Mesenchymal stem cell (in vitro differentiated cells and primary cell): ENCODE measurements around the gene CD86.
"Not testable (repeated sequence)": the region's sequence is repeated elsewhere in the genome, so short reads cannot be mapped to it uniquely, and the experiment has no call there.

ENCODE experiments used
- DNase-seq: peaks from one replicate; pipeline ENCODE4 v3.0.0-alpha.2; 2013
- H2AFZ ChIP-seq: one replicate; pipeline ENCODE4 v1.6.1; 2013; ENCODE audit warnings: low read depth, mild to moderate bottlenecking, control low read depth, inconsistent platforms, low read length, moderate library complexity
- H2AK5ac ChIP-seq: 2 replicates; pipeline ENCODE4 v1.6.1; 2013; ENCODE audit warnings: low read length, moderate library complexity, mild to moderate bottlenecking, inconsistent platforms; ENCODE audit not compliant: severe bottlenecking
- H2BK120ac ChIP-seq: one replicate; pipeline ENCODE4 v1.6.1; 2013; ENCODE audit warnings: low read depth, mild to moderate bottlenecking, inconsistent platforms, low read length, moderate library complexity
- H2BK12ac ChIP-seq, 2 experiments: one replicate each; pipeline ENCODE4 v1.6.1; 2013; ENCODE audit warnings: inconsistent platforms in 2 of 2, low read length in 2 of 2, mild to moderate bottlenecking in 2 of 2, moderate library complexity in 2 of 2, control low read depth in 1 of 2
- H2BK15ac ChIP-seq: one replicate; pipeline ENCODE4 v1.6.1; 2013; ENCODE audit warnings: mild to moderate bottlenecking, low read depth, inconsistent platforms; ENCODE audit not compliant: poor library complexity, severe bottlenecking
- H2BK5ac ChIP-seq: 2 replicates; pipeline ENCODE4 v1.6.1; 2013; ENCODE audit warnings: low read depth, mild to moderate bottlenecking, low read length, control low read depth, inconsistent platforms; ENCODE audit not compliant: poor library complexity, severe bottlenecking
- H3K14ac ChIP-seq, 2 experiments: one replicate each; pipeline ENCODE4 v1.6.1; 2013; ENCODE audit warnings: inconsistent platforms in 2 of 2, low read length in 2 of 2, control low read depth in 1 of 2, mild to moderate bottlenecking in 1 of 2, moderate library complexity in 1 of 2
- H3K18ac ChIP-seq, 2 experiments: one replicate each; pipeline ENCODE4 v1.6.1; 2013; ENCODE audit warnings: inconsistent platforms in 2 of 2, low read length in 2 of 2, control low read depth in 1 of 2, low read depth in 1 of 2, mild to moderate bottlenecking in 1 of 2
- H3K23ac ChIP-seq, 2 experiments: one replicate each; pipeline ENCODE4 v1.6.1; 2013; ENCODE audit warnings: inconsistent platforms in 2 of 2, low read length in 2 of 2, mild to moderate bottlenecking in 2 of 2, moderate library complexity in 2 of 2, control low read depth in 1 of 2
- H3K27ac ChIP-seq: 2 replicates; pipeline ENCODE4 v1.5.1; 2013; ENCODE audit warnings: mild to moderate bottlenecking, moderate library complexity, low read length, control low read depth, inconsistent platforms; ENCODE audit not compliant: poor library complexity, severe bottlenecking
- H3K27me3 ChIP-seq, 2 experiments: 2 replicates each; pipeline versions ENCODE4 v1.6.1 to v1.7.0; 2013; ENCODE audit warnings: low read length in 2 of 2, mild to moderate bottlenecking in 2 of 2, moderate library complexity in 2 of 2, control low read depth in 1 of 2, inconsistent platforms in 1 of 2; ENCODE audit not compliant: control insufficient read depth in 1 of 2, insufficient read depth in 1 of 2
- H3K36me3 ChIP-seq, 2 experiments: 2 replicates each; pipeline versions ENCODE4 v1.6.1 to v1.7.0; 2013; ENCODE audit warnings: low read length in 2 of 2, control low read depth in 1 of 2, inconsistent platforms in 1 of 2, low read depth in 1 of 2, mild to moderate bottlenecking in 1 of 2; ENCODE audit not compliant: insufficient read depth in 2 of 2, control insufficient read depth in 1 of 2
- H3K4ac ChIP-seq, 2 experiments: one replicate each; pipeline ENCODE4 v1.6.1; 2013; ENCODE audit warnings: inconsistent platforms in 2 of 2, low read length in 2 of 2, mild to moderate bottlenecking in 2 of 2, moderate library complexity in 2 of 2, control low read depth in 1 of 2, low read depth in 1 of 2
- H3K4me1 ChIP-seq: 2 replicates; pipeline ENCODE4 v1.6.1; 2013; ENCODE audit warnings: low read depth, low read length, control low read depth; ENCODE audit not compliant: control insufficient read depth, insufficient read depth
- H3K4me2 ChIP-seq: 2 replicates; pipeline ENCODE4 v1.6.1; 2013; ENCODE audit warnings: low read length, mild to moderate bottlenecking, inconsistent platforms; ENCODE audit not compliant: poor library complexity, severe bottlenecking
- H3K4me3 ChIP-seq, 2 experiments: 2 replicates each; pipeline versions ENCODE4 v1.5.1 to v1.7.0; 2013; ENCODE audit warnings: low read length in 2 of 2, mild to moderate bottlenecking in 2 of 2, control low read depth in 1 of 2, low read depth in 1 of 2; ENCODE audit not compliant: insufficient read depth in 1 of 2
- H3K79me1 ChIP-seq: replicated peaks from 2 replicates; pipeline ENCODE4 v1.6.1; 2013; ENCODE audit warnings: mild to moderate bottlenecking, control low read depth, low read length, inconsistent platforms; ENCODE audit not compliant: poor library complexity, severe bottlenecking
- H3K9ac ChIP-seq: 2 replicates; pipeline ENCODE4 v1.7.0; 2013; ENCODE audit warnings: mild to moderate bottlenecking, low read length, moderate library complexity
- H3K9me3 ChIP-seq: 2 replicates; pipeline ENCODE4 v1.7.0; 2013; ENCODE audit warnings: mild to moderate bottlenecking, low read length; ENCODE audit not compliant: control insufficient read depth
- H4K8ac ChIP-seq: one replicate; pipeline ENCODE4 v1.6.1; 2013; ENCODE audit warnings: inconsistent platforms, mild to moderate bottlenecking, low read length, moderate library complexity
- H4K91ac ChIP-seq: one replicate; pipeline ENCODE4 v1.6.1; 2013; ENCODE audit warnings: mild to moderate bottlenecking, low read length, inconsistent platforms
- WGBS: methylation state at CpG from one replicate; pipeline ENCODE4 v1.1.7; 2013; ENCODE audit warnings: mixed read lengths; 5-methylcytosine and 5-hydroxymethylcytosine counted together

CD86 gene

GRCh38 chr3:122032531-122032930 lies 22.6 kb upstream of the CD86 start:
- no peak overlapping the region for H3K14ac ChIP-seq
- no peak overlapping the region for H3K4me3 ChIP-seq
- no peak overlapping the region for H2BK15ac ChIP-seq
- no peak overlapping the region for H2AFZ ChIP-seq
- H4K8ac ChIP-seq, result no peak overlapping the region
- H3K23ac ChIP-seq, result no peak overlapping the region
- no peaks in the 10 kb centered on the region for H3K4me1 ChIP-seq
- no peak overlapping the region for H2AK5ac ChIP-seq
- H4K91ac ChIP-seq, result no peak overlapping the region
- no peaks in the 10 kb centered on the region for H3K36me3 ChIP-seq
- H3K4me2 ChIP-seq, result no peak overlapping the region
- H3K79me1 ChIP-seq, result no peaks in the 10 kb centered on the region
- H3K27ac ChIP-seq, result no peak overlapping the region
- H2BK5ac ChIP-seq, result no peak overlapping the region
- no peaks in the 10 kb centered on the region for H3K27me3 ChIP-seq
- no peak for DNase-seq
- no peak overlapping the region for H3K18ac ChIP-seq
- H3K9me3 ChIP-seq, result peaks cover 3% of the 10 kb centered on the region
- H2BK120ac ChIP-seq, result no peak overlapping the region
- H2BK12ac ChIP-seq, result no peak overlapping the region
- H3K9ac ChIP-seq, result no peak overlapping the region
- no peak overlapping the region for H3K4ac ChIP-seq
- 100% methylated on average over 1 of the region's 1 CpG for WGBS

GRCh38 chr3:122033023-122033422 lies 22.1 kb upstream of the CD86 start:
- H3K27ac ChIP-seq, result no peak overlapping the region

DNA sequence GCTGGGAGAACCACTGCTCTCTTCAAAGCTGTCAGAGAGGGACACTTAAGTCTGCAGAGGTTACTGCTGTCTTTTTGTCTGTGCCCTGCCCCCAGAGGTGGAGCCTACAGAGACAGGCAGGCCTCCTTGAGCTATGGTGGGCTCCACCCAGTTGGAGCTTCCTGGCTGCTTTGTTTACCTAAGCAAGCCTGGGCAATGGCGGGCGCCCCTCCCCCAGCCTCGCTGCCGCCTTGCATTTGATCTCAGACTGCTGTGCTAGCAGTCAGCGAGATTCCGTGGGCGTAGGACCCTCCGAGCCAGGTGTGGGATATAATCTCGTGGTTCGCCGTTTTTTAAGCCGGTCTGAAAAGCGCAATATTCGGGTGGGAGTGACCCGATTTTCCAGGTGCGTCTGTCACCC lies 7.9 kb upstream of the CD86 start:
- H3K4ac ChIP-seq, H2BK5ac ChIP-seq, H2BK12ac ChIP-seq, H3K23ac ChIP-seq, H3K27me3 ChIP-seq, H3K4me3 ChIP-seq, H4K8ac ChIP-seq, DNase-seq, H2AK5ac ChIP-seq, H2AFZ ChIP-seq, H3K9ac ChIP-seq, H2BK120ac ChIP-seq, H3K36me3 ChIP-seq, H3K79me1 ChIP-seq, H3K4me1 ChIP-seq, H2BK15ac ChIP-seq, H3K27ac ChIP-seq, H3K18ac ChIP-seq, H3K4me2 ChIP-seq, H4K91ac ChIP-seq, H3K14ac ChIP-seq: not testable (repeated sequence)
- WGBS, result 50% methylated on average over 2 of the region's 16 CpGs
- peaks cover 11% of the 10 kb centered on the region for H3K9me3 ChIP-seq

More at GRCh38 chr3:122033023-122033422, 22.1 kb upstream of the CD86 start:
- Histone ChIP-seq H3K79me1 (no peaks in the 10 kb centered on the region), H3K4me2 (no peak overlapping the region), H3K4ac (no peak overlapping the region), H2BK5ac (no peak overlapping the region), H3K36me3 (no peaks in the 10 kb centered on the region), H3K9me3 (peaks cover 8% of the 10 kb centered on the region), H3K23ac (no peak overlapping the region), H3K9ac (no peak overlapping the region), H4K91ac (no peak overlapping the region), H3K14ac (no peak overlapping the region), H3K4me3 (no peak overlapping the region), H2BK120ac (no peak overlapping the region), H4K8ac (no peak overlapping the region), H2BK15ac (no peak overlapping the region), H3K18ac (no peak overlapping the region), H2AFZ (no peak overlapping the region), H3K4me1 (no peaks in the 10 kb centered on the region), H2AK5ac (no peak overlapping the region), H3K27me3 (no peaks in the 10 kb centered on the region), H2BK12ac (no peak overlapping the region)
- WGBS, result no CpG with 5 or more reads among the region's 1 CpG
- no peak for DNase-seq

DNA sequence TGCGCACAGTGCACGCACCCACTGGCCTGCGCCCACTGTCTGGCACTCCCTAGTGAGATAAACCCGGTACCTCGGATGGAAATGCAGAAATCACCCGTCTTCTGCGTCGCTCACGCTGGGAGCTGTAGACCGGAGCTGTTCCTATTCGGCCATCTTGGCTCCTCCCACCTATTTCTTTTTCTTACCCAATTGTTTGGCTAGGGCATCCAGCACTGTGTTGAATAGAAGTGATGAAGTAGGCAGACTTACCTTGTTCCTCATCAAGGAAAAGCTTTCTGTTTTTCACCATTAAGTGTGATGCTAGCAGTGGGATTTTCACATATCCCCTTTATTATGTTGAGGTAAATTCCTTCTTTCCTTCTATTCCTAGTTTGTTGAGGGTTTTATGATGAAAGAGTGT lies 7.4 kb upstream of the CD86 start:
- H3K27ac ChIP-seq, H3K18ac ChIP-seq, H2BK120ac ChIP-seq, H3K14ac ChIP-seq, DNase-seq, H3K79me1 ChIP-seq, H4K91ac ChIP-seq, H3K27me3 ChIP-seq, H3K9ac ChIP-seq, H3K36me3 ChIP-seq, H3K4ac ChIP-seq, H3K23ac ChIP-seq, H4K8ac ChIP-seq, H2BK12ac ChIP-seq, H2BK5ac ChIP-seq, H3K4me1 ChIP-seq, H2BK15ac ChIP-seq, H2AK5ac ChIP-seq, H3K4me3 ChIP-seq, H3K4me2 ChIP-seq, H2AFZ ChIP-seq: not testable (repeated sequence)
- peaks cover 11% of the 10 kb centered on the region for H3K9me3 ChIP-seq
- WGBS, result 91% methylated on average over 9 of the region's 11 CpGs
